Loucy (cell line): ENCODE results near the gene H6PD.

ENCODE experiments used
- CTCF ChIP-seq: fragments of 200-600 bp; sonication (generic); conservative IDR thresholded peaks from 2 replicates; pipeline ENCODE4 v1.5.1; 2014; ENCODE audit warnings: mild to moderate bottlenecking, antibody characterized with exemption, low read length
- EZH2phosphoT487 ChIP-seq: fragments of 200-600 bp; IDR thresholded peaks from 2 replicates; pipeline ENCODE4 v1.6.1; 2018; ENCODE audit warnings: antibody characterized with exemption, mild to moderate bottlenecking, moderate library complexity, borderline replicate concordance

GRCh38 chr1:9241891-9242290 lies 7.3 kb downstream of the H6PD start:
- TF ChIP-seq CTCF (no peak), EZH2phosphoT487 (no peak)
